IPS DF 6.9 (cell line): ENCODE results near the gene CAPN6.

ENCODE experiments used
- DNase-seq: peaks from one replicate; pipeline ENCODE4 v3.0.0-alpha.2; 2013; ENCODE audit warnings: low read depth, low spot score
- H3K27ac ChIP-seq: one replicate; pipeline ENCODE4 v1.5.1; 2013; ENCODE audit warnings: low read length, control low read depth
- H3K27me3 ChIP-seq: 2 replicates; pipeline ENCODE4 v1.6.1; 2013; ENCODE audit warnings: mild to moderate bottlenecking, low read length; ENCODE audit not compliant: control insufficient read depth, insufficient read depth
- H3K36me3 ChIP-seq: 2 replicates; pipeline ENCODE4 v1.6.1; 2013; ENCODE audit warnings: low read length; ENCODE audit not compliant: control insufficient read depth, insufficient read depth
- H3K4me1 ChIP-seq: 2 replicates; pipeline ENCODE4 v1.6.1; 2013; ENCODE audit warnings: low read length; ENCODE audit not compliant: control insufficient read depth, insufficient read depth
- H3K4me3 ChIP-seq: 2 replicates; pipeline ENCODE4 v1.5.1; 2013; ENCODE audit warnings: mild to moderate bottlenecking, low read length
- H3K9me3 ChIP-seq: 2 replicates; pipeline ENCODE4 v1.6.1; 2013; ENCODE audit warnings: low read length, inconsistent platforms; ENCODE audit not compliant: control insufficient read depth, insufficient read depth
- WGBS: extraction: QIAGEN DNeasy Blood & Tissue Kit; methylation state at CpG from one replicate; pipeline ENCODE4 v1.1.7; 2013; ENCODE audit warnings: mixed read lengths, missing lambda C conversion rate; ENCODE audit not compliant: insufficient read length, insufficient coverage; 5-methylcytosine and 5-hydroxymethylcytosine counted together

CAPN6 gene

DNA sequence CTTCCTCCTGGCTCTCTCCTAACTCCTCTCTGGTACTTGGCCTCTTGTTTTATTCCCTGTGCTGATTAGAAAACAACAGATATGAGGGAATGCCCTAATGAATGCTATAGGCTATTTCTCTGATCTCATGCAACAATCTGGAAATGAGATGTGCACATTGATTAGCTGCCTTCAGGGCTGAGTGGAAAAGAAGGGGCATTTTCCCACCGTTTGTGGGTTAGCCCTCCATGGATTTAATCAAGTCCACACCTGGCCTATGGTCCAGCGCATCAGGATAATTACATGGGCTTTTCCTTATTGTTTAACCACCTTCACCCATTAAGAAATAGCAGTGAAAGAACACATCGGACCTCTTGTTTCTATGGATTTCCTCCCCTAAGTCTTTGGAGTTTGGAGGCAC is 70.0 kb downstream of the CAPN6 start:
- DNase-seq: no peak
- no CpG with 5 or more reads among the region's 3 CpGs for WGBS
- Histone ChIP-seq H3K27ac (no peak overlapping the region), H3K9me3 (no peaks in the 10 kb centered on the region), H3K4me1 (no peaks in the 10 kb centered on the region), H3K27me3 (no peaks in the 10 kb centered on the region), H3K36me3 (no peaks in the 10 kb centered on the region), H3K4me3 (no peak overlapping the region)

DNA sequence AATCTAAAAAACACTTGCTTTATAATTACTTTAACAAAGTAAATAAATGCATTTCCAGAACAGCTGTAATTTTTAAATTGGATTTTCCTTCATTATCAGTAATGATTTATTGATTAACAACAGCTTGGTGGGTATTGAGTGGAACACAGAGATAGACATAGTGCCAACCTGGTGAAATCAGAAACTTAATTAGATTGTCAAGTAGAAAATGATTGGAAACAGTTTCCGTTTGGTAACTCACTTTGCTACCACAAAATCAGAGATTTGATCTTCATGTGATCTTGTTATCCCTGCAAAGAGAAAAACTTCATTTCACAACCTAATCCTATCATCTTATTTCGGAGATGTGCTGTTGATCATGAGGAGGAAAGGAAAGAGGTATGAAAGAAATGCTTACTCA is 70.8 kb downstream of the CAPN6 start:
- Histone ChIP-seq H3K9me3 (no peaks in the 10 kb centered on the region), H3K27ac (no peak overlapping the region)
- no CpG with 5 or more reads among the region's 2 CpGs for WGBS

More for the DNA sequence above, 70.8 kb downstream of the CAPN6 start:
- no peak for DNase-seq
- no peaks in the 10 kb centered on the region for H3K36me3 ChIP-seq
- H3K4me3 ChIP-seq: no peak overlapping the region
- no peaks in the 10 kb centered on the region for H3K4me1 ChIP-seq
- no peaks in the 10 kb centered on the region for H3K27me3 ChIP-seq
